GM21528 (cell line): ENCODE data around the gene RTL10.

ENCODE experiments used
- ATAC-seq: cut with Tn5 transposase; IDR thresholded peaks from one replicate; pipeline ENCODE4 v1.9.1; 2021; ENCODE audit warnings: mild to moderate bottlenecking, moderate library complexity; ENCODE audit not compliant: unreplicated experiment, low FRiP score

The RTL10 gene, protein sequence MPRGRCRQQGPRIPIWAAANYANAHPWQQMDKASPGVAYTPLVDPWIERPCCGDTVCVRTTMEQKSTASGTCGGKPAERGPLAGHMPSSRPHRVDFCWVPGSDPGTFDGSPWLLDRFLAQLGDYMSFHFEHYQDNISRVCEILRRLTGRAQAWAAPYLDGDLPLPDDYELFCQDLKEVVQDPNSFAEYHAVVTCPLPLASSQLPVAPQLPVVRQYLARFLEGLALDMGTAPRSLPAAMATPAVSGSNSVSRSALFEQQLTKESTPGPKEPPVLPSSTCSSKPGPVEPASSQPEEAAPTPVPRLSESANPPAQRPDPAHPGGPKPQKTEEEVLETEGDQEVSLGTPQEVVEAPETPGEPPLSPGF

GRCh38 chr22:19854778-19855503, at the start of gene RTL10, which contains the start of gene GNB1L:
RTL10 (minus strand) TSS chr22:19854874; CDS start chr22:19852261, 2,613 bp downstream.
GNB1L (minus strand) TSS chr22:19854874; CDS start chr22:19821355, 33,519 bp downstream.
- peak; percentile 70 for ATAC-seq

GRCh38 chr22:19904174-19904856, 49.6 kb upstream of the RTL10 start:
- ATAC-seq = no peak

- no peak for ATAC-seq
Observed at GRCh38 chr22:19903513-19903912, 48.8 kb upstream of the RTL10 start.

DNA sequence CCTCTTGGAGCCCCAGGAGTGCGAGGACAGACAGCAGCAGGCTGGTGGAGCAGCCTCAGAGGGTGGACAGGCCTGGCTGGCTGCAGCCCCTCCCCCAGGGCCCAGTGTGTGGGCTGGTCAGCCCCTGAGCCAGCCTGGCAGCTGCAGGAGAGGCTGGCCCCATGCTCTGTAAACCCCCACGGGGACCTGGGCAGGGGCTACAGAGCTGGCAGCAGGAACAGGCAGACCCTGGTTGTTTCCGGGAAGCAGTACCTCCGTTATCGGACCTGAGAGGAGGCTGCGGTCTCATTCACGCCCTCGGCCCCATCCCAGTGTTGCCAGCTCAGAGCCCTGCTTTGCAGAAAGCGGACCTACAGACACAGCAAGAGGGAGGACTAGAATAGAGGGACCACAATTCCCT, 48.4 kb upstream of the RTL10 start:
- no peak for ATAC-seq

GRCh38 chr22:19902245-19902715, 47.6 kb upstream of the RTL10 start:
- ATAC-seq = no peak

GRCh38 chr22:19901577-19902244, 47.0 kb upstream of the RTL10 start:
- no peak for ATAC-seq

DNA sequence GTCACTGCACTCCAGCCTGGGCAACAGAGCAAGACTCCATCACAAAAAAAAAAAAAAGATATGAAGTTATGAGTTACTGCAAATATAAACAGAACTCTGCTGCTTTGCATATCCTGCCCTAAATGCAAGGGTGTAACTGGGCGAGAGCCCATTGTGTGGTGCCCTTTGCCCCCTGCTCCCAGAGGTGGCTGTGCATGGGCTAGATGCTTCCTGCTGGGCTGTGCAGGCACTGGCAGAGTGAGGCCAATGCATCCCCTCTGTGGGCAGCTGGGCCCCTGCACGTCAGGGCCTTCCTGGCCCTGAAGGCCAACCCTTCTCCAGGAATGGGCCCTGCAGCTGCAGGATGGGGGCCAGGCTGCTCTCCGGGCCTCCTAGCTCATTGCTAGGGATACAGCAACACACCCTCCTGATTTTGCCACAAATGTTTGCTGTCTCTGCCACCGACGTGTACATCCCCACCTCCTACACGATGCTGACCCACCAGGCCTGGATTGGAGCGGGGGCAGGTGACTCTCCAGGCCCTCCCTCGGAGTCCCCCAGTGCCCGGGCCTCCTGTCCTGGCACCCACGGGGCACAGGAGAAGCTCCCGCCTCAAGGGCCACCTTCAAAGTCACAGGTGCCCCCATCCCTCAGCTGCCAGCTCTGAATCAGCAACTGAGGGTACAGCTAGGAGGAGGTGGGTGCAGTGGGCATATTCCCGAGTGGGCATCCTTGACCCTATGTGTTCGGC, 46.2 kb upstream of the RTL10 start:
- ATAC-seq = no peak

GRCh38 chr22:19898831-19899567, 44.3 kb upstream of the RTL10 start:
- ATAC-seq = no peak

- ATAC-seq = no peak
Observed at GRCh38 chr22:19898145-19898544, 43.5 kb upstream of the RTL10 start.

- ATAC-seq = no peak
Observed at GRCh38 chr22:19897726-19898125, 43.1 kb upstream of the RTL10 start.

DNA sequence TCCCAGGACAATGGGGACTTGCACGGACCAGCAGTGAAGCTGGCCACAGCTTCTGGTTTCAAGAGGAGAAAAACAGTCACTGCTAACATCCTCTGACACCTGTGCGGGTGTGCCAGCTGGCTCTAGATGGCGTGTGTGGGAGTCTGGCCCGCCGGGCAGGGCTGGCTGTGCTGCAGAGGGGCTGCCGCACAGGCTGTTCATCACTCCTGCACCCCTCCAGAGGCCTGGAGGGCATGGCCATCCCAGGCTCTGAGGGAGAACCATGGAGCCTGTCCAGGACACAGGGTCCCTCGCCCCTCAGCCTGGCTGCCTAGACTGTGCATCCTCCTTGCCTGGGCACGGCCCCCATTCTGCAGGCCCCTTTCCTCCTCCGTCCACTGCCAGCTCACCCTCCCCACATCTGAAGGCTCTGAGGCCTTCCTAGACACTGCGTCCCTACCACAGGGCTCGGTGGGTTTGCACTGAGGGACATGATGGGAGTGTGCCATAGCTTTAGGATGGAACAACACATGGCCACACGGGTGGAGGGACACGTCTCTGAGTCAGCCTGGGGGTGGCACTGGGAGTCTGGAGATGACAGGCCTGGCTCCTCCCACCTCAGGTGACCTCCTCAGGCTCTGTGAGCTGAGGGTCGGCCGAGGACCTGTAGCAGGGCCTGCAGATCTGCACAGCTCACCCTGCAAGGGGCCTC, 42.1 kb upstream of the RTL10 start:
- ATAC-seq = no peak

DNA sequence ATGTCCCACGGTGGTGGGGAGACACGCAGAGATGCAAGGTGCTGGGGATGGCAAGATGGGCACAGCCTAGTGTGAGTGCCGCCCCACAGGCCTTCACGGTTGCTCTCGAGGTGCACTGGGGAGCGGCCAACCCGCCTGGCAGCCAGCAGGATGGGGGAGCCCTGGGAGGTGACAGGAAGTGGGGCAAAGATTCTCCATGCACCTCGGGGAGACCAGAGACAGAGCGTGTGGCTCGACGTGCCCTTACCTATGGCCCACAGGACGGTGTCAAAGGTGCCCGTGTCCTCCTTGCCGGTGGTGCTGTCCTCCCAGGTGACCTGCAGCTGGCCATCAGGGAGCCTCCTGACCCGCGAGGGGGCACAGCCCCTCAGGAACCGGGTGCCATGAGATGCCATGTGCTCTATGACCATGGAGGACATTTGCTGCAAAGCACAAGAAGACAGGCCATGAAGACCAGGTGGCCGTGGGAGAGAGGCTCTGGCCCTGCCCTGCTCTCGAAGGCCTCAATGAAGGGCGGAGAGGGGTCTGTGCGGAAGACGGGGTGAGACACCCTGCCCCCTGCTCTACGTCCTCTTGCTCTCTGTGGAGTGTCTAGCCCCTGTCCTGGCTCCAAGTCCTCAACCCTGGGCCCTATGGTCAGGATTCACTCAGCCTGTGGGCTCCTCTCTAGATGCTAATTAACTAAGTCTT, 40.6 kb upstream of the RTL10 start:
- ATAC-seq = no peak

DNA sequence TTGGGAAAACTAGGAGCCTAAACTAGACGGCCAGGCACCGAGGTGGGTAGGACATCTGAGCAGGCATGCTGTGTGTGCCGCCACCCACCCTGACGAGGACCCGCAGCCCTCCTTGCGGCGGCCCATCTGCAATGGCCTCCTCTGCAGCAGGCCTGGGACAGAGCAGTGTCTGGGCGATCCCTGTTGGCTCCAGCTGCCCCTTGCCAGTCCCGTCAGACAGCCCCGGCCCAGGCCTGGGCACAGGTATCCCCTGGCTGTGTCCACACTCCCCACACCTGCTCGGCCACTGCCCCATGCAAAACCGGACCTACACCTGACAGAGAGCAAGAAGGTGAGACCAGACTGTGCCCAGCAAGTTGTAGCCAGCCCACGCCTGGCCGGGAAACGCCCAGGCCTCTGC, 38.7 kb upstream of the RTL10 start:
- no peak for ATAC-seq

- no peak for ATAC-seq
Observed at GRCh38 chr22:19892925-19893324, 38.3 kb upstream of the RTL10 start.

GRCh38 chr22:19892257-19892879, 37.7 kb upstream of the RTL10 start:
- no peak for ATAC-seq

DNA sequence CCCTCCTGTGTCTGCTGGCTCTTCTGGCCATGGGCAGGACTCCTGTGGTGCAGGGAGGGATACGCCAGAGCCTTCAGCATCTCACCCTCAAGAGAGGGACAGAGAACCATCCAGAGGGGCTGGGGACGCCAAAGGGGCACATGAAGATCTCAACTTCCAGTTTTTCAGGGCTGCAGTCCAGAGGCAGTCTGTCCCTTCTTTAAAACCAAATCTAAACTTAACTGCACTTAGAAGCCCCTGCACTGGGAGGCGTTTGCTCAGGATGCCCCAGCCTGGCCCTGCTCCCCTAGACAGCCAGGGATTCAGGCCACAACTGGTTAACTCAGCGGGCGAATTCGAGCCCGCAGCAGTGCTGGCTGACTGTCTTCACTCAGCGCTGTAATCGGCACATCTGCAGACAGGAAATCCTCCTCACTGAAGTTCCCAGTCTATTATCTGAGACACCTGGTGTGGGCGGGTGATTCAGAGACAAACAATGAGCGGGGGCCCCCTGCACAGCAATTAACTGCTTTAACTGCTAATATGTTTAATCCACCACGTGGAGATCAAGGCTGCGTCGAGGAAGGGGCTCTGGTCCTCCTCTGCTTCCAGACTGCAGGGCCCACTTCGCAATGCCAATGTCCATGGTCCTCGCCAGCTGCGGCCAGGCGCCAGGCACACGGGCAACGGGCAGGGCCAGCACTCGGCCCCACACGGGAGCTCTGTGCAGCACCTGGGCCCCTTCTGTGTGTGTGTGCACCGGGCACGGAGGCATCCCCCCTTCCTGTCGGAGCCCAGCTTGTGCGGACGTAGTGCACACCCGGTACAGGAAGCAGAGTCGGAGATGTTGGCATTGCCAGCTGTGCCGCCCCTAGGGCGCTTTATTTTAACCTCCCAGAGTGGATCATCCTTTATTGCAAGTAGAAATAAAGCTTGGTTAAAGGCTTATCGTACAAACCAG, 36.9 kb upstream of the RTL10 start:
- ATAC-seq = no peak
